ENCODE results near the gene SLC6A11.

Gene SLC6A11

GRCh38 chr3:10960255-10960654 is 144.2 kb downstream of the SLC6A11 start:
- no peak for TF ChIP-seq CTCF (IDR thresholded peaks at IDR 0.05; ENCODE audit: low read depth, low read length, missing control alignments)
- H3K4me3 ChIP-seq (ENCODE audit: low read depth, low read length): no peak overlapping the region
- DNase-seq (ENCODE audit: low read depth): no peak

GRCh38 chr3:10961921-10962320 is 145.9 kb downstream of the SLC6A11 start:
- TF ChIP-seq CTCF (IDR thresholded peaks at IDR 0.05; ENCODE audit: low read depth, low read length, missing control alignments): no peak
- no peak for DNase-seq (ENCODE audit: low read depth)
- no peak overlapping the region for H3K4me3 ChIP-seq (ENCODE audit: low read depth, low read length)

- no peak for TF ChIP-seq CTCF (IDR thresholded peaks at IDR 0.05; ENCODE audit: low read depth, low read length, missing control alignments)
- no peak overlapping the region for H3K4me3 ChIP-seq (ENCODE audit: low read depth, low read length)
- DNase-seq (ENCODE audit: low read depth): no peak
Measured at GRCh38 chr3:10962481-10963036, 146.5 kb downstream of the SLC6A11 start.

GRCh38 chr3:10964537-10965167 is 148.6 kb downstream of the SLC6A11 start:
- no peak for DNase-seq (ENCODE audit: low read depth)
- no peak overlapping the region for H3K4me3 ChIP-seq (ENCODE audit: low read depth, low read length)
- TF ChIP-seq CTCF (IDR thresholded peaks at IDR 0.05; ENCODE audit: low read depth, low read length, missing control alignments): no peak

GRCh38 chr3:10968401-10968800 is 152.4 kb downstream of the SLC6A11 start:
- H3K4me3 ChIP-seq (ENCODE audit: low read depth, low read length): no peak overlapping the region
- DNase-seq (ENCODE audit: low read depth): no peak
- TF ChIP-seq CTCF (IDR thresholded peaks at IDR 0.05; ENCODE audit: low read depth, low read length, missing control alignments): no peak

- no peak for DNase-seq (ENCODE audit: low read depth)
- H3K4me3 ChIP-seq (ENCODE audit: low read depth, low read length): no peak overlapping the region
- TF ChIP-seq CTCF (IDR thresholded peaks at IDR 0.05; ENCODE audit: low read depth, low read length, missing control alignments): no peak
Measured at GRCh38 chr3:10970306-10970960, 154.4 kb downstream of the SLC6A11 start.

Measured in GM12864 (cell line).